PC-9 (cell line): ENCODE results near the gene RASD2. TPM values are rescaled to one million over a fixed set of nuclear protein-coding genes. Genes with fewer than 3 reads are reported as not detected.

Source experiments
- BruUV-seq: library from RNA; stranded (reverse); fragments of 400-500 nt; replicated peaks from 2 replicates; lab custom pipeline; 2021; lab: Mats Ljungman, UMichigan
- CTCF ChIA-PET: fragments of 300-600 bp; sonication (Branson Sonifier 250); formaldehyde crosslinking; loops from one replicate; lab custom pipeline; 2022; ENCODE audit warnings: antibody characterized with exemption; lab: Charles Lee
- POLR2A ChIA-PET: fragments of 300-600 bp; sonication (Branson Sonifier 250); formaldehyde crosslinking; loops from one replicate; lab custom pipeline; 2022; ENCODE audit warnings: antibody characterized with exemption; ENCODE audit not compliant: unreplicated experiment; lab: Charles Lee
- DNase-seq, 2 experiments: peaks; one replicate each; pipeline versions ENCODE4 v3.0.0 to v3.0.0-alpha.2; 2015 to 2022; ENCODE audit warnings: mixed read lengths in 1 of 2
- H2AFZ ChIP-seq: fragments of 200-600 bp; sonication (generic); 2 replicates; pipeline ENCODE4 v1.8.1; 2017; ENCODE audit warnings: antibody characterized with exemption
- H3F3A ChIP-seq: fragments of 200-600 bp; sonication (generic); 2 replicates; pipeline ENCODE4 v1.8.1; 2017; ENCODE audit warnings: antibody characterized with exemption, mild to moderate bottlenecking, low read depth; ENCODE audit not compliant: insufficient read depth
- H3K27ac ChIP-seq: fragments of 200-600 bp; sonication (generic); 2 replicates; pipeline ENCODE4 v1.6.1; 2016; ENCODE audit warnings: mixed run types
- H3K27me3 ChIP-seq: fragments of 200-600 bp; sonication (generic); 2 replicates; pipeline ENCODE4 v1.6.1; 2016; ENCODE audit warnings: low read depth, mixed run types; ENCODE audit not compliant: insufficient read depth
- H3K36me3 ChIP-seq: fragments of 200-600 bp; sonication (generic); 2 replicates; pipeline ENCODE4 v1.6.1; 2016; ENCODE audit warnings: low read depth, mixed run types
- H3K4me1 ChIP-seq: fragments of 200-600 bp; sonication (generic); replicated peaks from 2 replicates; pipeline ENCODE4 v1.6.1; 2016; ENCODE audit warnings: mixed run types; ENCODE audit not compliant: insufficient read depth
- H3K4me2 ChIP-seq: fragments of 200-600 bp; sonication (generic); 2 replicates; pipeline ENCODE4 v1.6.1; 2017; ENCODE audit warnings: mixed run types
- H3K4me3 ChIP-seq: fragments of 200-600 bp; sonication (generic); 2 replicates; pipeline ENCODE4 v1.6.1; 2016; ENCODE audit warnings: mixed run types
- H3K79me2 ChIP-seq: fragments of 200-600 bp; sonication (generic); 2 replicates; pipeline ENCODE4 v1.6.1; 2017; ENCODE audit warnings: low read depth, mixed run types
- H3K9me2 ChIP-seq: fragments of 200-600 bp; sonication (generic); 2 replicates; pipeline ENCODE4 v1.8.1; 2017; ENCODE audit warnings: mild to moderate bottlenecking; ENCODE audit not compliant: insufficient read depth
- H3K9me3 ChIP-seq: fragments of 200-600 bp; sonication (generic); 2 replicates; pipeline ENCODE4 v1.8.1; 2016; ENCODE audit warnings: low read depth; ENCODE audit not compliant: insufficient read depth
- H4K20me1 ChIP-seq: fragments of 200-600 bp; sonication (generic); 2 replicates; pipeline ENCODE4 v1.8.1; 2017; ENCODE audit not compliant: insufficient read depth
- EZH2 ChIP-seq: fragments of 200-600 bp; sonication (generic); IDR thresholded peaks from 2 replicates; pipeline ENCODE4 v1.8.0; 2017; ENCODE audit warnings: antibody characterized with exemption, low read depth
- intact Hi-C: fragments of 100-400 bp; cut with micrococcal nuclease; formaldehyde crosslinking; loops from one replicate; pipeline ENCODE4 v1.10.0; 2022; ENCODE audit not compliant: unreplicated experiment
- total RNA-seq: library from RNA; stranded (reverse); gene quantifications from 2 replicates; pipeline ENCODE4 v1.2.3, GENCODE V29; 2021
- TF ChIP-seq, protein P1 (sequence below): fragments of 200-600 bp; sonication (generic); conservative IDR thresholded peaks from 2 replicates; pipeline ENCODE4 v1.6.1; 2017; ENCODE audit warnings: mixed run types, antibody characterized with exemption, mild to moderate bottlenecking, moderate library complexity

Gene RASD2
- total RNA-seq, 1 experiment from 2014 or later: 0.70 TPM

GRCh38 chr22:35582861-35583670, 42.4 kb downstream of the RASD2 start:
- H3K9me2 ChIP-seq: no peaks in the 10 kb centered on the region
- BruUV-seq: no TSS peak
- intact Hi-C loops: loop anchor here (1.0 kb wide), 3 partner anchors 39 to 233 kb away; no protein-coding TSS in a partner anchor
- no peak overlapping the region for H2AFZ ChIP-seq
- H3K9me3 ChIP-seq: no peaks in the 10 kb centered on the region
- ChIA-PET CTCF (interaction anchor here (0.6 to 1.0 kb wide), 2 partner anchors 110 to 152 kb away, joined by 3 to 7 read pairs; no protein-coding TSS in a partner anchor), POLR2A (no interaction called here)
- no peaks in the 10 kb centered on the region for H3K27me3 ChIP-seq
- H4K20me1 ChIP-seq: peaks cover 17% of the 10 kb centered on the region
- peak overlapping the region; percentile 39; the same call in 1 of the 2 replicates for H3K27ac ChIP-seq
- H3F3A ChIP-seq: peaks cover 48% of the 10 kb centered on the region
- H3K4me3 ChIP-seq: peak overlapping the region; percentile 39
- peak overlapping the region; percentile 67 for H3K4me2 ChIP-seq
- no peak for TF ChIP-seq EZH2
- TF ChIP-seq, protein P1, sequence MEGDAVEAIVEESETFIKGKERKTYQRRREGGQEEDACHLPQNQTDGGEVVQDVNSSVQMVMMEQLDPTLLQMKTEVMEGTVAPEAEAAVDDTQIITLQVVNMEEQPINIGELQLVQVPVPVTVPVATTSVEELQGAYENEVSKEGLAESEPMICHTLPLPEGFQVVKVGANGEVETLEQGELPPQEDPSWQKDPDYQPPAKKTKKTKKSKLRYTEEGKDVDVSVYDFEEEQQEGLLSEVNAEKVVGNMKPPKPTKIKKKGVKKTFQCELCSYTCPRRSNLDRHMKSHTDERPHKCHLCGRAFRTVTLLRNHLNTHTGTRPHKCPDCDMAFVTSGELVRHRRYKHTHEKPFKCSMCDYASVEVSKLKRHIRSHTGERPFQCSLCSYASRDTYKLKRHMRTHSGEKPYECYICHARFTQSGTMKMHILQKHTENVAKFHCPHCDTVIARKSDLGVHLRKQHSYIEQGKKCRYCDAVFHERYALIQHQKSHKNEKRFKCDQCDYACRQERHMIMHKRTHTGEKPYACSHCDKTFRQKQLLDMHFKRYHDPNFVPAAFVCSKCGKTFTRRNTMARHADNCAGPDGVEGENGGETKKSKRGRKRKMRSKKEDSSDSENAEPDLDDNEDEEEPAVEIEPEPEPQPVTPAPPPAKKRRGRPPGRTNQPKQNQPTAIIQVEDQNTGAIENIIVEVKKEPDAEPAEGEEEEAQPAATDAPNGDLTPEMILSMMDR: peak; percentile 97
- H3K4me1 ChIP-seq: peaks cover 56% of the 10 kb centered on the region
- H3K79me2 ChIP-seq: peaks cover 85% of the 10 kb centered on the region
- peaks cover 33% of the 10 kb centered on the region for H3K36me3 ChIP-seq
- peak; percentile 61 to 62 for DNase-seq

GRCh38 chr22:35586771-35587170, 46.1 kb downstream of the RASD2 start:
- peak overlapping the region; percentile 98 for H3K27ac ChIP-seq
- no peaks in the 10 kb centered on the region for H3K27me3 ChIP-seq
- ChIA-PET CTCF (no interaction called here), POLR2A (interaction anchor here (0.6 kb wide), 1 partner anchor 875 kb away, joined by 3 read pairs; no protein-coding TSS in a partner anchor)
- H3K4me1 ChIP-seq: peaks cover 90% of the 10 kb centered on the region
- intact Hi-C loops: loop anchor here (1.0 kb wide), 1 partner anchor 234 kb away; no protein-coding TSS in a partner anchor
- H3F3A ChIP-seq: peaks cover 76% of the 10 kb centered on the region
- TF ChIP-seq, protein P1: no peak
- TF ChIP-seq EZH2: no peak
- no peak overlapping the region for H2AFZ ChIP-seq
- H3K9me2 ChIP-seq: no peaks in the 10 kb centered on the region
- H3K9me3 ChIP-seq: no peaks in the 10 kb centered on the region
- no TSS peak for BruUV-seq
- peaks cover 66% of the 10 kb centered on the region for H3K79me2 ChIP-seq
- DNase-seq: no peak
- H3K36me3 ChIP-seq: peaks cover 4% of the 10 kb centered on the region; the same call in 1 of the 2 replicates
- peak overlapping the region; percentile 62 for H3K4me3 ChIP-seq
- H4K20me1 ChIP-seq: peaks cover 11% of the 10 kb centered on the region
- H3K4me2 ChIP-seq: peak overlapping the region; percentile 86

GRCh38 chr22:35587447-35587870, 46.8 kb downstream of the RASD2 start:
- peak overlapping the region; percentile 62 for H3K4me3 ChIP-seq
- intact Hi-C loops: loop anchor here (1.0 kb wide), 1 partner anchor 235 kb away; no protein-coding TSS in a partner anchor
- no peaks in the 10 kb centered on the region for H3K9me3 ChIP-seq
- peak overlapping the region; percentile 86 for H3K4me2 ChIP-seq
- no peak overlapping the region for H2AFZ ChIP-seq
- H3K36me3 ChIP-seq: 0 out of 2 replicates have a peak, but pooled peaks cover 3% of the 10 kb centered on the region
- H3F3A ChIP-seq: peaks cover 75% of the 10 kb centered on the region
- ChIA-PET CTCF (interaction anchor here (0.6 to 1.3 kb wide), 3 partner anchors 35 to 465 kb away, joined by 3 to 7 read pairs (median 3); no protein-coding TSS in a partner anchor), POLR2A (interaction anchor here (0.5 to 1.1 kb wide), 4 partner anchors 35 to 874 kb away, joined by 3 to 5 read pairs (median 4); partner anchors contain the start of gene APOL6)
- H4K20me1 ChIP-seq: peaks cover 5% of the 10 kb centered on the region
- TF ChIP-seq EZH2: no peak
- TF ChIP-seq, protein P1: no peak
- no peaks in the 10 kb centered on the region for H3K27me3 ChIP-seq
- DNase-seq: peak; percentile 88 to 96
- peaks cover 92% of the 10 kb centered on the region for H3K4me1 ChIP-seq
- no peaks in the 10 kb centered on the region for H3K9me2 ChIP-seq
- peak overlapping the region; percentile 98 for H3K27ac ChIP-seq
- BruUV-seq: no TSS peak
- H3K79me2 ChIP-seq: peaks cover 59% of the 10 kb centered on the region
